HCT116 (cell line): Measurements from ENCODE around the gene ELP5.

Experiments
- CEBPB ChIP-seq: IDR thresholded peaks from 2 replicates; pipeline ENCODE4 v1.6.1; 2012; ENCODE audit warnings: low read depth
- ELF1 ChIP-seq: IDR thresholded peaks from 2 replicates; pipeline ENCODE4 v1.6.1; 2012; ENCODE audit warnings: low read depth, borderline replicate concordance
- FOSL1 ChIP-seq: IDR thresholded peaks from 2 replicates; pipeline ENCODE4 v1.6.1; 2012; ENCODE audit warnings: low read depth
- POLR2A ChIP-seq: IDR thresholded peaks from 2 replicates; pipeline ENCODE4 v1.7.0; 2011; ENCODE audit warnings: borderline replicate concordance; ENCODE audit not compliant: insufficient read depth, insufficient read length; ENCODE audit errors: extremely low read depth
- POLR2AphosphoS5 ChIP-seq: IDR thresholded peaks from 2 replicates; pipeline ENCODE4 v1.6.1; 2011; ENCODE audit warnings: mild to moderate bottlenecking, low read depth, low read length, moderate library complexity
- SRF ChIP-seq: IDR thresholded peaks from 2 replicates; pipeline ENCODE4 v1.6.1; 2012; ENCODE audit warnings: low read depth
- YY1 ChIP-seq: IDR thresholded peaks from 2 replicates; pipeline ENCODE4 v1.6.1; 2011; ENCODE audit warnings: low read length, low read depth, moderate library complexity, mild to moderate bottlenecking; ENCODE audit not compliant: insufficient replicate concordance; ENCODE audit errors: extremely low read depth
- TF ChIP-seq, protein P1 (sequence below), 3 experiments: fragments of 200-600 bp in 1 of 3; sonication (generic) in 1 of 3; IDR thresholded peaks in 2 of 3; conservative IDR thresholded peaks in 1 of 3; 2 replicates each; pipeline ENCODE4 v1.5.1; 2012 to 2017; ENCODE audit warnings: low read depth in 2 of 3, low read length in 2 of 3, antibody characterized with exemption in 1 of 3, borderline replicate concordance in 1 of 3, control low read depth in 1 of 3, mild to moderate bottlenecking in 1 of 3, mixed read lengths in 1 of 3, mixed run types in 1 of 3, moderate library complexity in 1 of 3; ENCODE audit not compliant: insufficient read depth in 1 of 3
- TF ChIP-seq, protein P2 (sequence below): IDR thresholded peaks from 2 replicates; pipeline ENCODE4 v1.6.1; 2012; ENCODE audit warnings: low read depth

DNA sequence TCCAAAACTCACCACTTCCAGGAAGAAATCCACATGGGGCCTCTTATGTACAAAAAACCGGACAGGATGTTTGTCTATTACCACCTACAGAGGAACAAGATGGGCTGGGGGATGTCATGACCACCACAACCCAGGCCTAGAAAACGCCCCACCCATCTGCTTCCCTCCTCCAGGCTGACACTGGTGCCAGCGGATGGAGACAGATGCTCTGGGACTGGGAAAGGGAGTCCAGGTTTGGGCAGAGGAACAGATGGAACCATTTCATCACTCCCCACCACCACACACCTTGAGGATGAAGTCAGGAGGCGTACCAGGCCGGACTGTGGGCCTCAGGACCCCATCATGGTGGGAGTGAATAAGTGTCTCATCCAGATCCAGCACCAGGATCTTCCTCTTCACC, 5.2 kb upstream of the ELP5 start:
- TF ChIP-seq YY1 (no peak), ELF1 (no peak), CEBPB (no peak), POLR2A (no peak), SRF (no peak), POLR2AphosphoS5 (no peak), FOSL1 (no peak)
- TF ChIP-seq, protein P1, sequence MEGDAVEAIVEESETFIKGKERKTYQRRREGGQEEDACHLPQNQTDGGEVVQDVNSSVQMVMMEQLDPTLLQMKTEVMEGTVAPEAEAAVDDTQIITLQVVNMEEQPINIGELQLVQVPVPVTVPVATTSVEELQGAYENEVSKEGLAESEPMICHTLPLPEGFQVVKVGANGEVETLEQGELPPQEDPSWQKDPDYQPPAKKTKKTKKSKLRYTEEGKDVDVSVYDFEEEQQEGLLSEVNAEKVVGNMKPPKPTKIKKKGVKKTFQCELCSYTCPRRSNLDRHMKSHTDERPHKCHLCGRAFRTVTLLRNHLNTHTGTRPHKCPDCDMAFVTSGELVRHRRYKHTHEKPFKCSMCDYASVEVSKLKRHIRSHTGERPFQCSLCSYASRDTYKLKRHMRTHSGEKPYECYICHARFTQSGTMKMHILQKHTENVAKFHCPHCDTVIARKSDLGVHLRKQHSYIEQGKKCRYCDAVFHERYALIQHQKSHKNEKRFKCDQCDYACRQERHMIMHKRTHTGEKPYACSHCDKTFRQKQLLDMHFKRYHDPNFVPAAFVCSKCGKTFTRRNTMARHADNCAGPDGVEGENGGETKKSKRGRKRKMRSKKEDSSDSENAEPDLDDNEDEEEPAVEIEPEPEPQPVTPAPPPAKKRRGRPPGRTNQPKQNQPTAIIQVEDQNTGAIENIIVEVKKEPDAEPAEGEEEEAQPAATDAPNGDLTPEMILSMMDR (IDR thresholded peaks at IDR 0.05 in 2 of 3, conservative IDR thresholded peaks at IDR 0.05 in 1 of 3; ENCODE audit: borderline replicate concordance in 1 of 3, insufficient read depth in 1 of 3, low read depth in 2 of 3, low read length in 2 of 3), result no peak
- TF ChIP-seq, protein P2, sequence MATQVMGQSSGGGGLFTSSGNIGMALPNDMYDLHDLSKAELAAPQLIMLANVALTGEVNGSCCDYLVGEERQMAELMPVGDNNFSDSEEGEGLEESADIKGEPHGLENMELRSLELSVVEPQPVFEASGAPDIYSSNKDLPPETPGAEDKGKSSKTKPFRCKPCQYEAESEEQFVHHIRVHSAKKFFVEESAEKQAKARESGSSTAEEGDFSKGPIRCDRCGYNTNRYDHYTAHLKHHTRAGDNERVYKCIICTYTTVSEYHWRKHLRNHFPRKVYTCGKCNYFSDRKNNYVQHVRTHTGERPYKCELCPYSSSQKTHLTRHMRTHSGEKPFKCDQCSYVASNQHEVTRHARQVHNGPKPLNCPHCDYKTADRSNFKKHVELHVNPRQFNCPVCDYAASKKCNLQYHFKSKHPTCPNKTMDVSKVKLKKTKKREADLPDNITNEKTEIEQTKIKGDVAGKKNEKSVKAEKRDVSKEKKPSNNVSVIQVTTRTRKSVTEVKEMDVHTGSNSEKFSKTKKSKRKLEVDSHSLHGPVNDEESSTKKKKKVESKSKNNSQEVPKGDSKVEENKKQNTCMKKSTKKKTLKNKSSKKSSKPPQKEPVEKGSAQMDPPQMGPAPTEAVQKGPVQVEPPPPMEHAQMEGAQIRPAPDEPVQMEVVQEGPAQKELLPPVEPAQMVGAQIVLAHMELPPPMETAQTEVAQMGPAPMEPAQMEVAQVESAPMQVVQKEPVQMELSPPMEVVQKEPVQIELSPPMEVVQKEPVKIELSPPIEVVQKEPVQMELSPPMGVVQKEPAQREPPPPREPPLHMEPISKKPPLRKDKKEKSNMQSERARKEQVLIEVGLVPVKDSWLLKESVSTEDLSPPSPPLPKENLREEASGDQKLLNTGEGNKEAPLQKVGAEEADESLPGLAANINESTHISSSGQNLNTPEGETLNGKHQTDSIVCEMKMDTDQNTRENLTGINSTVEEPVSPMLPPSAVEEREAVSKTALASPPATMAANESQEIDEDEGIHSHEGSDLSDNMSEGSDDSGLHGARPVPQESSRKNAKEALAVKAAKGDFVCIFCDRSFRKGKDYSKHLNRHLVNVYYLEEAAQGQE, result no peak
